HG03097 (cell line): Measurements from ENCODE around the gene CLIC5.

ENCODE experiments used
- ATAC-seq: cut with Tn5 transposase; IDR thresholded peaks from one replicate; pipeline ENCODE4 v1.9.1; 2021; ENCODE audit not compliant: unreplicated experiment, low FRiP score

The CLIC5 gene

DNA sequence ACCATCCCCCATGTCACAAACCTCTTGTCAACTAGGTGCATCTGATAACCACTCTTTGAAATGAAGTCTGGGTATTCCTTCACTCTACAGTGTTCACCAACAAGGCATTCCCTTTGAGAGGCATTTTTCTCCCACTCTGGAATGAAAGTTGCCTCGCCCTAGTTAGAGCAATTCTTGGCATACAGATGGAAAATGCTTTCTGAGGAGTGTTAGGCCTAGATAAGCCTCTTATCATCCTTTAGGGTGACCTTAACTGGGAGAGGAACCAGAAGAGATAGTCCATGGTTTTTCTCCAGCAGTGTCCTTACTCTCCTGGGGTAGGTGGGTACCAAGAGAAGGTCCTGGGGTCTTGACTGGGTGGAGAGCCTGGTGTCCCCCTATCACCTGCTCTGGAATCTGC, 14.8 kb downstream of the CLIC5 start:
- ATAC-seq: no peak

- ATAC-seq: no peak
These were observed 17.1 kb downstream of the CLIC5 start for GRCh38 chr6:45998524-45998923.

DNA sequence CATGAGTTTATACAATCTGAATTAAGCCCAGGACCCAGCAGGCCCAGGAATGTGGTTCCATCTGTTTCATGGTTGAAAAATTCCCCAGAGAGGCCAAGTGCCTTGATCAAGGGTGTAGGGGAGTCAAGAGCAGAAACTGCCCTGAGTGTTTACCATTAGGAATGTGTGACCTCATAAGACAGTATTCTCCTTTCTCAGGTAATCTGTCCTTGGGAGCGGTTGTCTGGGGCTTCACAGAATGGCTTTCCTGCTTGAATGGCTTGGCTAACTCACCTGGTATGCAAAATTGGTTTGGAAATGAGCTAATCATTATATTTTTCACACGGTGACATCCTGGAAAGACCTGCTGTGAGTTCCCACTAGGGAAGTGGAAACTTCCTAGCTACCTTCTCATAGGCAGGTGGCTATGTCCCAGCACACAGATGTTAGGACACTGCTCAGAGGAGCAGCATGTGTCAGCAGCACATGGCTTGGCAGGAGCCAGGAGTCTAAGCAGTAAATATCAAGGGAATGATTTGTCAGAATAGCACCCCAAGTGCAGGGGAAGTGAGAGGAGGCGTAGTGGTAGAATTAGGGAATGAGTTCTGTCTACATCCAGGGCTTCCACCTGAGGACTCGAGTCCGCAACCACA, 17.7 kb downstream of the CLIC5 start:
- no peak for ATAC-seq

- no peak for ATAC-seq
These were observed 24.5 kb downstream of the CLIC5 start for GRCh38 chr6:45991189-45991588.

DNA sequence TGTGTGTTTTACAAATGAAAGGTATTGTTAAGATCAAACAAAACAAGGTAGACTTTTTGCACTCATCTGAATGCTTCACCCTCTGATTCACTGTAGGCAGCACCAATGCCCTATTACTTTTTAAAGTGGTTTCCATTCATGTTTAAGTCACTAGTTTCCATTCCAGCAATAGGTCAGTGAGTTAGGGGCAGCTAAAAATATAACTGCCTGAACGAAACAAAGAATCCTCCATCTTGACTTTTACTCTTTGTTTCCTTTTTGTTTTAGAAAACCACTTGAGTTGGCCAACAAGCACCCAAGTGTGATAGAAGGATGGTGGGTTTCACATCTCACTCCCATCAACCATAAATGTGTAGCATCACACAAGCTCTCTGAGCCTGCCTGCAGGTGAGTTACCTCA, 25.5 kb downstream of the CLIC5 start:
- ATAC-seq: no peak

DNA sequence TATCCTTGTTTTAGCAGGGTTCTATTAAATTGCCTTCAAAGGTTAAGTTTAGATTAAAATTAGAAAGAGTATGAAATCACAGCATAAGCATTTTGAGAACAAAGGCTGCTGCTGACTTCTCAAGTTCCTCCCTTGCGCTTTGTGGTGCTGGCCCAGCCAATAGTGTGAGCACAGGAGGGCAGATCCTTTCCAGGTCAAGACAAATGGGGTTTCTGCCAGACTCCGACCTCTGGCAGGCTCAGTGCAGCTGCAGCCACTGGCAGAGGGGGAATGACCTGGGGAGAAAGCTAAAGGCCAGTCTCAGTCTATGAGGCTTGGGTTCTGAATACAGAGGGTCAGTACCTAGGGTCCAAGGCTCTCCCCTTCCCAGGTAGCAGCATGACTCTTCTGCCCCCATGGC, 27.0 kb downstream of the CLIC5 start:
- no peak for ATAC-seq

DNA sequence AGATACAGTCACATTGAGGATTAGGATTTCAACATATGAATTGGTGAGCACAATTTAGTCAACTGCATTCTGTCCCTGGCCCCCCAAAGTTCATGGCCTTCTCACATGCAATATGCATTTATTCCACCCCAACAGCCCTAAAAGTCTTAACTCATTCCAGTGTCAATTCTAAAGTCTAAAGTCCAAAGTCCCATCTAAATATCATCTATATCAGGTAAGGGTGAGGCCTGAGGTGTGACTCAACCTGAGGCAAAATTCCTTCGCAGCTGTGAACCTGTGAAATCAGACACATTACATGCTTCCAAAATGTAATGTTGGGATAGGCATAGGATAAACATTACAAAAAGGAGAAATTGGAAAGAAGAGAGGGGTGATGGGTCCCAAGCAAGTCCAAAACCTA, 27.8 kb downstream of the CLIC5 start:
- no peak for ATAC-seq

DNA sequence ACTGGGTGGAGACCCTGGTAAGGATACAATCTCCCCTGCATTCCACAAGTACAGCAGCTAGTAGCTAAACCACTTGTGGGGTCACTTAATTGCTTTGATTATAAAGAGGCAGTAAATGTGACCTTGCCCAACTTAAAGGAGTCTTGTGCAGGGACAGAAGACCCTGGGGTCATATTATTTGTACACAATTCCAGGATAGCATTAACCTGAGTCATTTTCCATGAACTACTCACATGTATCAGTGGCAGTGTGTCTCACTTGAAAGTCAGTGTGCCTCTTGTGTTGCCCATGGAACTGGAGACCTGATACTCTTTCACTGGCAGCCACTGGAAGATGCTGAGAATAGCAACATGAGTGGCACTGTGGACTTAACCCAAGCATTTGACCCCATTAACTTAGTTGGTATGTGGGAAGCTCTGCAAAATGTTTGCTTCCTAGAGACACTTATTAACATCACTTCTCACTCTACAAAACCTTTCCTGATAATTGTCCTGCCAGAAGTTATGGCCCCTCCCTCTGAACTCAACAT, 28.9 kb downstream of the CLIC5 start:
- ATAC-seq: no peak

DNA sequence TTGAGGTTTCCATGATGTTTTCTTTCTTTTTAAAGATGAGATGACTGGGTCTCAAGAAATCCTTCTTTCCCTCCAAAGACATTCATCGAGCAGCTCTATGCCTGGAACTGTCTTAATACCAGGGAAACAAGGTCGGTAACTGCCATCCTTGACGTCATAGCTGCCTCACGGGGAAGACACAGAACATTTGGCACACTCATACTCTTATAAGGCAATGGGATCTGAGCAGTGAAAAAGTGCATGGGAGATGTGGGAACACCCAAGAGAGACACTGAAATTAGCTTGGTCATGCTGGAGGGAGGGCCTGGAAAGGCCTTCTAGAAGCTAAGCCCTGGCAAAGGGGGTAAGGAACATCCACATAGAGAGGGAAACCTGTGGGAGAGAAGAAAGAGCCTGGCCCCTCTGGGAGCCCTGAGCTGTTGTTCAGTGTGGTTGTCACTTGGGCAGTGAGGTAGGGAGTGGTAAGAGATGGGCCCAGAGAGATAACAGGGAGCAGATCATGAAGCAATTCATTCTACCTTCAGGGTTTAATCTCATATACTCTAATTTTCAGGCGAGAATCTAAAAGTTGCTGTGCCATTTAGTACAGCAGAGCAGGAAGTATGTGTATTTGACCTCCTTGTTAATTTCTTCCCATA, 30.8 kb downstream of the CLIC5 start:
- no peak for ATAC-seq

DNA sequence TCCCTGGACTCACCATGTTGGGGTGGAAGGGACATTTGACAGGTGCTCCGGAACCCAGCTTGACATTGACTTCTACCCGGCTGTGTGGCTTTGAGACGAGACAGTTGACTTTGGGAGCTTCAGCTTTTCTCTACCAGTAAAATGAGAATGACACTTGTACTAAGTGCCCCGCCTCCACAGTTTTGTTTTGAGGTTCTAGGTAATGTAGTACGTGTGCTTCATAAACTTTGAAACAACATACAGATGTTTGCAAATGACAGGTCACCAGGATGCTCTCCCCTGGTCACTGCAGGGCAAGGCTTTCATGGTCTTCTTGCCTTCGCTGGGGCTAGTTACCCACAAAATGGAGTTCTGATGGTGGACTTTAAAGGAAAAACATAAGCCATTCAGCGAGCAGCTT, 31.3 kb downstream of the CLIC5 start:
- ATAC-seq: no peak

DNA sequence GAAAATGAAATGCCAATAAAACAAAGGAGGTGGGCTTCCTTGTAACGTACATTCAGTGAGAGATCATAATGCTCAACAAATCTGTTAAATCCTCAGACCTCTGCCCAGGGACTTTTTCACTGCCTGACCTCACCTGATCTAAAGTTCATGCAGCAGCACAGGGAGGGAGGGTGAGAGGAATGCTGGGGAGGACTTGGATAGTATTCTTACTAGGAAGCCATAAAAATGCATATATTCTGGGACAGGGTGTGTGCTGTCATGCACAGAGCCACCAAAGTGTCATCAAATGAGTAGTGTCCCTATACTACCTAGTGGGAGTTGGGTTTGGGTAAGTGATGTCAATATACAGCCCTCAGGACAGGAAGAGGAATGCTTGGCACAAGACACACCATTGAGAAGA, 32.6 kb downstream of the CLIC5 start:
- no peak for ATAC-seq

DNA sequence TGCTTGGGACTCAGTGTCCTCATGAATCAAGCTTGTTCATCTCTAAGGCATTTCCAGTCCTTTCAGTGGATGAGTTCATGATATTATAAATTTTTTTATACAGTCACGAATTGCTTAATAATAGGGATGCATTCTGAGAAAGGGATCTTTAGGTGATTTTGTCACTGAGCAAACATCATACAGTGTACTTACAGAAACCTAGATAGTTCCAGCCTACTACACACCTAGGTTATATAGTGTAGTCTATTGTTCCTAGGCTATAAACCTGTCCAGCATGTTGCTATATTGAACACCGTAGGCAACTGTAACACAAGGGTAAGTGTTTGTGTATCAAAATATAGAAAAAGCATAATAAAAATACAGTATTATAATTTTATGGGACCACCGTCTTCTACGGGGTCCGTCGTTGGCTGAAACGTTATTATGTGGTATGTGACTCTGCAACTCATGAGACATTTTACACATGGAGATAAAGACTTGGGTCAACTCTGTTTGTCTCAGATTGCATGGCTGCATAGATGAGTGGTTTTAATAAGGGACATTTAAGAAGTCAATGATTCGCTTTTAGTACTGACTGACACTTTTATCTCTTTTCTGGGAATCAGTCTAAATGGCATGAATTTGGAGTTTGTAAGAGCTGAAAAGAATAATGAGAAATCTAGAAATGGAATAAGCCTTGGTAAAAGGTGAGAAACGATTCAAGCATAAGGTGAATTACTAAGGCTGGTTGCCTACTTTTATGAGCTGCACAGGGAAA, 33.2 kb downstream of the CLIC5 start:
- no peak for ATAC-seq

DNA sequence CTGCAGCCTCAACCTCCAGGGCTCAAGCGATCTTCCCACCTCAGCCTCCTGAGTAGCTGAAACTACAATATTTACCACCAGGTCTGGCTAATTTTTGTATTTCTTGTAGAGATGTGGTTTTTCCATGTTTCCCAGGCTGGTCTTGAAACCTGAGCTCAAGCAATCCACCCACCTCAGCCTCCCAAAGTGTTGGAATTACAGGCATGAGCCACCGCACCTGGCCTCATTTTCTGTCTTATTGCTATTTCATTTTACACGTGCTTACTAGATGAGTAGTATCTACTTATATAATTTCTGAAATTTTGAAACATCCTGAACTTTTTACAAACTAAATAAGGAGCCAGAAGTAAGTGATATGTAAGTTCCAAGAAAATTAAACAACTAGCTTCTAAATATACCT, 34.6 kb downstream of the CLIC5 start:
- ATAC-seq: no peak

DNA sequence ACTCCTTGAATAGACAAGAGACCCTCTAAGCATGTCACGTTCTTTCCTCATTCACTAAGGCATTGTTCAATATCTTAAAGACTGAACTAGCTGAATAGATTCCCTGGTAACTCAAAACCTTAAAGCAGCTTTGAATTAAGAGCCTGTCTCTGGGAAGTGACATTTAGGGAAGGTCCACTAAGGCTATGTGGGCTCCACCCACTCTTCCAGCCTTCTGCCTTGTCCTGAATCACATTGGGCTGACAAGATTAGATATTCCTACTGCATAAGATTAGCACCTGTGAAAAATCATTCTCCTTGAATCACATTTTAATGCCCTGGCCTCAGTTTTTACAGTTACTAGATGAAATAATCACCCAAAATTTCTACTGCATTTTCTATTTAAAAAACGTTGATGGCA, 36.3 kb downstream of the CLIC5 start:
- no peak for ATAC-seq

DNA sequence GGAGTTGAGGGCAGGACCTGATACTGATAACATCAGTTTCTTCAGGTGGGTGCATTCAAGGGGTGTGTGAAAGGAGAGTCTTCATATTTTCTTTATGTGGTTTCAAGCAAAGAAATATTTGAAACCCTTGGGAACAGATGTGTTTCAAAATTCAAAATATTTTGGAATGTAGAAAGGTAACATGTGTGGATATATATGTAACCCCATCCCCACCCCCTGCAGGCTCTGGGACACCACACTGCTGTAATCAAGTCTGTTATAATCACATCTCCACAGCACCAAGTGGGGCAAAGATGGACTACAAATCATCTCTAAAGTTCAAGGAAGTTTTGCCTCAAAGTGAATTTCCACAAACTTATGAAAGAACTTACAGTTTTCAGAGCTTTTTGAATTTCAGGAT, 41.1 kb downstream of the CLIC5 start:
- no peak for ATAC-seq

- no peak for ATAC-seq
These were observed 42.7 kb downstream of the CLIC5 start for GRCh38 chr6:45972795-45973503.

DNA sequence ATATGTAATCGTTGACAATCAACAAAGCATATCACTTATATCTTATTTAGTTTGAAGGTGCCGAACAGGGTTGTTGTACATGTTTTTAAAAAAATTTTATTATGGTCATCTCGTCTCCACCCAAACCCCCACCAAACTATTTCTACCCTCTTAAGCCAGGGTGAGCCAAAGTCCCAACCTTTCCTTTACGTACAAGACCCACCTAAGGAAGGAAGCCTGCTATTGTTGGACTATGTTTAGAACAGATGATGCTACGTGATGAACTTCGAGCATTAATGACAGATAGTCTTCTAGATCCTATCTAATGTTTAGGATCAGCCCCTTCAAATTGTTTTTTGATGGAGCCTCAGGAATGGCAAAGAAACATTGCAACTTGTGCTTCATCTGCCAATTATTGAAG, 44.4 kb downstream of the CLIC5 start:
- ATAC-seq: no peak

DNA sequence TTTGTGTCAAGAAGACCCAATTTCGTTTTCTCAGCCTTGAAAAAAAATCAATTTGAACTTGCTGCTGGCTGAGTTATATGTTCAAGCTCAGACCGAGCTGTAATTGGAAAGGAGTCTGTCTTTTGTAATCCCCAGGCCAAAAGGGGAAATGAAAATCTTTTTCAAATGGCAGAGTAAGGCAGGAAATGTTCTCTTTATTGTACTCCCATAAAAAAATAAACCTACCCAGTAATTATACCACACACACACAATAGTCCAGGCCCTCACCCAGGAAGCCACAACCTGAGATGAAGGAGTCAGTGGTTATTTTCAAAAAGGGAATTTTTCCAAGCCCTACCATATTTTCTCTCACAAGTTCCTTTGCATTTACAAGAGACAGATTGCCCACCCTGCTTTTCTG, 45.3 kb downstream of the CLIC5 start:
- no peak for ATAC-seq

GRCh38 chr6:45969883-45970282, 45.8 kb downstream of the CLIC5 start:
- ATAC-seq: no peak

DNA sequence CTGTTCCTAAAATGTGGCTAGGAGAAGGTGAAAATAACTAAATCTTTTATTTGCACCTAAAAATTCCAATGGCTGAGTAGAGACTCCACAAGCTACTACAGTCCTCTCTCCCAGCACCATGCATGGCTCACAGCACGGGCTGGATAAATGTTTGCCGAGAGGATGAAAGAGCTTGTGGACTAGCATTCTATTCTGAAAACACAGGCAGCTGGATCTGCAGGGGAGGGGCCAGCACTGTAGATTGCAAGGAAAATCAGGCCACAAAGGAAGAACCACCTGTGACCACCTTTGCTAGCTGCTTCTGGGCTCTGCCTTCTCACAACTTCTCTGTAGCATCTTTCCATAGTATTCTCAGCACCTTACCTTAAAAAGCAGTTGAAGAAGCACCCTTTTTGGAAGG, 46.6 kb downstream of the CLIC5 start:
- ATAC-seq: no peak

DNA sequence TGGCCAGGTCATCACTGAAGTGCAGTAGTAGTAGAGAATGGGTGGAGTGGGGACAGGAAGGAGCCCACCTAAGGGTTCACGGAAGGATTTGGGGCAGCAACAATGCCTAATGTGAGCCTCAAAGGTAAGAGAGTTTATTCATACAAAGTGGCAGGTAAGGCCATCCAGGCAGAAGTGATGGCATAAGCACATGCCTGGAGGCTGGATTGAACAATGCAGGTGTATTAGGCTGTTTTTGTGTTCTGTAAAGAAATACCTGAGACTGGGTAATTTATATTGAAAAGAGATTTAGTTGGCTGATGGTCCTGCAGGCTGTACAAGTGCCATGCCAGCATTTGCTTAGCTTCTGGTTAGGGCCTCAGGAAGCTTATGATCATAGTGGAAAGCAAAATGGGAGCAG, 48.3 kb downstream of the CLIC5 start:
- ATAC-seq: no peak
